HG02610 (cell line): ENCODE measurements around the gene SERBP1.
"Not testable (repeated sequence)": the region's sequence is repeated elsewhere in the genome, so short reads cannot be mapped to it uniquely, and the experiment has no call there.

Experiments
- ATAC-seq: cut with Tn5 transposase; IDR thresholded peaks from one replicate; pipeline ENCODE4 v1.9.1; 2021; ENCODE audit warnings: mild to moderate bottlenecking, moderate library complexity; ENCODE audit not compliant: unreplicated experiment

The SERBP1 gene

GRCh38 chr1:67413101-67413500 is 17.1 kb downstream of the SERBP1 start:
- ATAC-seq = not testable (repeated sequence)

GRCh38 chr1:67408148-67408547 is 22.1 kb downstream of the SERBP1 start:
- ATAC-seq = no peak

- ATAC-seq = no peak
Measured at GRCh38 chr1:67407498-67407897, 22.7 kb downstream of the SERBP1 start.

GRCh38 chr1:67405473-67406245 is 24.5 kb downstream of the SERBP1 start:
- ATAC-seq = no peak

GRCh38 chr1:67404212-67404620 is 26.0 kb downstream of the SERBP1 start:
- no peak for ATAC-seq

- no peak for ATAC-seq
Measured at GRCh38 chr1:67401443-67401842, 28.8 kb downstream of the SERBP1 start.

GRCh38 chr1:67400029-67400786 is 30.0 kb downstream of the SERBP1 start:
- ATAC-seq = not testable (repeated sequence)

GRCh38 chr1:67399199-67399993 is 30.8 kb downstream of the SERBP1 start:
- no peak for ATAC-seq

GRCh38 chr1:67394548-67394947 is 35.7 kb downstream of the SERBP1 start:
- no peak for ATAC-seq

GRCh38 chr1:67393737-67394136 is 36.5 kb downstream of the SERBP1 start:
- ATAC-seq = no peak

GRCh38 chr1:67393240-67393639 is 37.0 kb downstream of the SERBP1 start:
- ATAC-seq = no peak

GRCh38 chr1:67390041-67390887 is 39.9 kb downstream of the SERBP1 start:
- no peak for ATAC-seq

GRCh38 chr1:67383999-67384638 is 46.1 kb downstream of the SERBP1 start:
- ATAC-seq = no peak

GRCh38 chr1:67382292-67382691 is 47.9 kb downstream of the SERBP1 start:
- ATAC-seq = no peak

- ATAC-seq = no peak
Measured at GRCh38 chr1:67381154-67381553, 49.0 kb downstream of the SERBP1 start.

- ATAC-seq = no peak
Measured at GRCh38 chr1:67377253-67377652, 52.9 kb downstream of the SERBP1 start.

GRCh38 chr1:67376381-67376780 is 53.8 kb downstream of the SERBP1 start:
- no peak for ATAC-seq

- no peak for ATAC-seq
Measured at GRCh38 chr1:67372898-67373297, 57.3 kb downstream of the SERBP1 start.

- no peak for ATAC-seq
Measured at GRCh38 chr1:67372136-67372535, 58.1 kb downstream of the SERBP1 start.

- no peak for ATAC-seq
Measured at GRCh38 chr1:67371681-67372080, 58.5 kb downstream of the SERBP1 start.
